ENCODE measurements around the gene CCNB1IP1.
"Not testable (repeated sequence)": the region's sequence is repeated elsewhere in the genome, so short reads cannot be mapped to it uniquely, and the experiment has no call there.

Gene CCNB1IP1

GRCh38 chr14:20345366-20345765 lies 12.3 kb upstream of the CCNB1IP1 start:
- no peaks in the 10 kb centered on the region for H3K27me3 Mint-ChIP-seq
- H3K4me1 Mint-ChIP-seq = peaks cover 15% of the 10 kb centered on the region
- no peak overlapping the region for H3K4me3 Mint-ChIP-seq
- peaks cover 29% of the 10 kb centered on the region for H3K36me3 Mint-ChIP-seq
- H3K9me3 Mint-ChIP-seq = no peaks in the 10 kb centered on the region
- H3K27ac Mint-ChIP-seq = no peak overlapping the region
- ATAC-seq = no peak

GRCh38 chr14:20343862-20344220 lies 10.8 kb upstream of the CCNB1IP1 start:
- ATAC-seq = no peak
- H3K36me3 Mint-ChIP-seq = peaks cover 19% of the 10 kb centered on the region

GRCh38 chr14:20343092-20343861 lies 10.2 kb upstream of the CCNB1IP1 start, which contains the start of gene PARP2:
Gene PARP2, plus strand, starts transcription at chr14:20343635. Its CDS starts 7 bp downstream, at chr14:20343642.
- Mint-ChIP-seq H3K4me3 (peak within 1 kb of the TSS; percentile 89), H3K9me3 (no peaks in the 10 kb centered on the region), H3K36me3 (peaks cover 19% of the 10 kb centered on the region), H3K27me3 (no peaks in the 10 kb centered on the region), H3K4me1 (peaks cover 21% of the 10 kb centered on the region), H3K27ac (peak within 1 kb of the TSS; percentile 87)
- peak; percentile 96 for ATAC-seq

More at GRCh38 chr14:20343862-20344220, 10.8 kb upstream of the CCNB1IP1 start:
- H3K4me1 Mint-ChIP-seq = peaks cover 19% of the 10 kb centered on the region
- no peaks in the 10 kb centered on the region for H3K9me3 Mint-ChIP-seq
- no peaks in the 10 kb centered on the region for H3K27me3 Mint-ChIP-seq
- peak overlapping the region; percentile 89 for H3K4me3 Mint-ChIP-seq
- H3K27ac Mint-ChIP-seq = peak overlapping the region; percentile 87

GRCh38 chr14:20341646-20342045 lies 8.6 kb upstream of the CCNB1IP1 start:
- peak overlapping the region; percentile 89 for H3K4me3 Mint-ChIP-seq
- H3K9me3 Mint-ChIP-seq = no peaks in the 10 kb centered on the region
- H3K36me3 Mint-ChIP-seq = peaks cover 9% of the 10 kb centered on the region
- no peaks in the 10 kb centered on the region for H3K27me3 Mint-ChIP-seq
- H3K27ac Mint-ChIP-seq = peak overlapping the region; percentile 87
- no peak for ATAC-seq
- peaks cover 21% of the 10 kb centered on the region for H3K4me1 Mint-ChIP-seq

GRCh38 chr14:20341032-20341431 lies 8.0 kb upstream of the CCNB1IP1 start:
- not testable (repeated sequence) for H3K27ac Mint-ChIP-seq, H3K4me3 Mint-ChIP-seq, ATAC-seq, H3K27me3 Mint-ChIP-seq, H3K9me3 Mint-ChIP-seq, H3K36me3 Mint-ChIP-seq
- peaks cover 21% of the 10 kb centered on the region for H3K4me1 Mint-ChIP-seq

- ATAC-seq = no peak
- Mint-ChIP-seq H3K36me3 (peaks cover 8% of the 10 kb centered on the region), H3K4me3 (no peak overlapping the region), H3K27ac (no peak overlapping the region), H3K9me3 (no peaks in the 10 kb centered on the region), H3K4me1 (peaks cover 39% of the 10 kb centered on the region), H3K27me3 (no peaks in the 10 kb centered on the region)
Observed at GRCh38 chr14:20334017-20334416, 938 bp upstream of the CCNB1IP1 start.

GRCh38 chr14:20333494-20333841 lies 389 bp upstream of the CCNB1IP1 start:
- no peaks in the 10 kb centered on the region for H3K27me3 Mint-ChIP-seq
- H3K27ac Mint-ChIP-seq = peak overlapping the region; percentile 89
- peaks cover 8% of the 10 kb centered on the region for H3K36me3 Mint-ChIP-seq
- H3K4me3 Mint-ChIP-seq = peak overlapping the region; percentile 95
- ATAC-seq = no peak
- no peaks in the 10 kb centered on the region for H3K9me3 Mint-ChIP-seq
- H3K4me1 Mint-ChIP-seq = peaks cover 40% of the 10 kb centered on the region

- Mint-ChIP-seq H3K4me1 (peaks cover 47% of the 10 kb centered on the region), H3K4me3 (peak overlapping the region; percentile 95), H3K9me3 (no peaks in the 10 kb centered on the region), H3K36me3 (peaks cover 8% of the 10 kb centered on the region), H3K27me3 (no peaks in the 10 kb centered on the region), H3K27ac (peak overlapping the region; percentile 89)
- no peak for ATAC-seq
Observed at GRCh38 chr14:20332431-20332787, 670 bp downstream of the CCNB1IP1 start.

GRCh38 chr14:20331053-20331613 lies 1.9 kb downstream of the CCNB1IP1 start:
- peaks cover 51% of the 10 kb centered on the region for H3K4me1 Mint-ChIP-seq
- H3K36me3 Mint-ChIP-seq = peaks cover 8% of the 10 kb centered on the region
- H3K27me3 Mint-ChIP-seq = no peaks in the 10 kb centered on the region
- peak overlapping the region; percentile 62 for H3K4me3 Mint-ChIP-seq
- ATAC-seq = no peak
- no peaks in the 10 kb centered on the region for H3K9me3 Mint-ChIP-seq
- H3K27ac Mint-ChIP-seq = peak overlapping the region; percentile 58

GRCh38 chr14:20329355-20329754 lies 3.7 kb downstream of the CCNB1IP1 start:
- no peaks in the 10 kb centered on the region for H3K27me3 Mint-ChIP-seq
- no peak for ATAC-seq
- H3K36me3 Mint-ChIP-seq = peaks cover 13% of the 10 kb centered on the region
- H3K9me3 Mint-ChIP-seq = no peaks in the 10 kb centered on the region
- no peak overlapping the region for H3K27ac Mint-ChIP-seq
- no peak overlapping the region for H3K4me3 Mint-ChIP-seq
- peaks cover 51% of the 10 kb centered on the region for H3K4me1 Mint-ChIP-seq

GRCh38 chr14:20328705-20329104 lies 4.4 kb downstream of the CCNB1IP1 start:
- ATAC-seq = no peak
- H3K36me3 Mint-ChIP-seq = peaks cover 19% of the 10 kb centered on the region
- H3K27ac Mint-ChIP-seq = no peak overlapping the region
- H3K4me3 Mint-ChIP-seq = no peak overlapping the region
- H3K9me3 Mint-ChIP-seq = no peaks in the 10 kb centered on the region
- H3K4me1 Mint-ChIP-seq = peaks cover 51% of the 10 kb centered on the region
- no peaks in the 10 kb centered on the region for H3K27me3 Mint-ChIP-seq

GRCh38 chr14:20327005-20327869 lies 5.8 kb downstream of the CCNB1IP1 start:
- H3K9me3 Mint-ChIP-seq = no peaks in the 10 kb centered on the region
- H3K36me3 Mint-ChIP-seq = peaks cover 20% of the 10 kb centered on the region
- ATAC-seq = peak; percentile 55
- peak overlapping the region; percentile 57 for H3K4me3 Mint-ChIP-seq
- H3K27ac Mint-ChIP-seq = peak overlapping the region; percentile 86
- H3K27me3 Mint-ChIP-seq = no peaks in the 10 kb centered on the region
- peaks cover 44% of the 10 kb centered on the region for H3K4me1 Mint-ChIP-seq

- Mint-ChIP-seq H3K36me3 (peaks cover 44% of the 10 kb centered on the region), H3K9me3 (no peaks in the 10 kb centered on the region), H3K4me1 (no peaks in the 10 kb centered on the region), H3K27ac (no peak overlapping the region), H3K4me3 (no peak overlapping the region), H3K27me3 (no peaks in the 10 kb centered on the region)
- ATAC-seq = no peak
Observed at GRCh38 chr14:20317720-20318119, 15.4 kb downstream of the CCNB1IP1 start.

- no peaks in the 10 kb centered on the region for H3K4me1 Mint-ChIP-seq
- H3K4me3 Mint-ChIP-seq = no peak overlapping the region
- no peaks in the 10 kb centered on the region for H3K27me3 Mint-ChIP-seq
- no peak for ATAC-seq
- no peak overlapping the region for H3K27ac Mint-ChIP-seq
- peaks cover 54% of the 10 kb centered on the region for H3K36me3 Mint-ChIP-seq
- no peaks in the 10 kb centered on the region for H3K9me3 Mint-ChIP-seq
Observed at GRCh38 chr14:20314026-20314425, 19.1 kb downstream of the CCNB1IP1 start.

GRCh38 chr14:20306079-20306423 lies 27.0 kb downstream of the CCNB1IP1 start:
- H3K4me1 Mint-ChIP-seq = peaks cover 17% of the 10 kb centered on the region
- no peak for ATAC-seq
- no peaks in the 10 kb centered on the region for H3K27me3 Mint-ChIP-seq

More at GRCh38 chr14:20306079-20306423, 27.0 kb downstream of the CCNB1IP1 start:
- Mint-ChIP-seq H3K4me3 (peak overlapping the region; percentile 84), H3K27ac (peak overlapping the region; percentile 60), H3K9me3 (no peaks in the 10 kb centered on the region), H3K36me3 (peaks cover 21% of the 10 kb centered on the region)
